Tibial nerve (tissue), 4 donors: ENCODE measurements around the gene ELL. TPM values are rescaled to one million over a fixed set of nuclear protein-coding genes. Genes with fewer than 3 reads are reported as not detected.

Experiments used
- DNase-seq, 2 donors: peaks; one replicate each; pipeline ENCODE4 v3.0.0-alpha.2; 2019; ENCODE audit warnings: low spot score in 2 of 2
- H3K27ac ChIP-seq, 4 donors: fragments of 200-600 bp; sonication (generic) in 3 of 4; one replicate each; pipeline ENCODE4 v1.5.1; 2017 to 2019; ENCODE audit warnings: mild to moderate bottlenecking in 1 of 4
- H3K27me3 ChIP-seq, 2 donors: fragments of 200-600 bp; sonication (generic) in 1 of 2; one replicate each; pipeline versions ENCODE4 v1.5.1 to v1.6.0; 2017 to 2019
- H3K36me3 ChIP-seq, 3 donors: fragments of 200-600 bp; sonication (generic); one replicate each; pipeline ENCODE4 v1.5.1; 2018 to 2019
- H3K4me1 ChIP-seq, 4 donors: fragments of 200-600 bp; sonication (generic) in 3 of 4; one replicate each; pipeline ENCODE4 v1.5.1; 2017 to 2019
- H3K4me3 ChIP-seq, 4 donors: fragments of 200-600 bp; sonication (generic) in 3 of 4; one replicate each; pipeline ENCODE4 v1.5.1; 2017 to 2019; ENCODE audit warnings: mild to moderate bottlenecking in 1 of 4, moderate library complexity in 1 of 4
- H3K9me3 ChIP-seq, 4 donors: fragments of 200-600 bp; sonication (generic) in 3 of 4; one replicate each; pipeline ENCODE4 v1.5.1; 2017 to 2019
- EP300 ChIP-seq, 2 donors: sonication (generic); formaldehyde crosslinking; IDR thresholded peaks; one replicate each; pipeline ENCODE4 v1.6.1; 2017; ENCODE audit warnings: antibody characterized with exemption in 2 of 2, mild to moderate bottlenecking in 1 of 2
- POLR2A ChIP-seq, 2 donors: fragments of 450-650 bp; IDR thresholded peaks; one replicate each; pipeline ENCODE4 v1.6.1; 2017; ENCODE audit warnings: antibody characterized with exemption in 2 of 2, mild to moderate bottlenecking in 2 of 2, moderate library complexity in 2 of 2
- WGBS, 2 donors: methylation state at CpG; one replicate each; pipeline ENCODE4 v1.1.5; 2018; 5-methylcytosine and 5-hydroxymethylcytosine counted together
- total RNA-seq, 4 donors: library from RNA; depleted of rRNA; stranded (reverse); fragments of >200 nt; gene quantifications; one replicate each; pipeline ENCODE4 v1.1.0, GENCODE V29; 2016
- TF ChIP-seq, protein P1 (sequence below), 5 experiments: fragments of 200-600 bp in 3 of 5; fragments of 450-650 bp in 2 of 5; sonication (generic) in 3 of 5; IDR thresholded peaks; one replicate each; pipeline ENCODE4 v1.5.1; 2016 to 2019; ENCODE audit warnings: antibody characterized with exemption in 5 of 5, mild to moderate bottlenecking in 3 of 5, moderate library complexity in 2 of 5

The ELL gene
- total RNA-seq, 4 donors from 2014 or later: 13.8 to 45.9 (median 26.0) TPM

DNA sequence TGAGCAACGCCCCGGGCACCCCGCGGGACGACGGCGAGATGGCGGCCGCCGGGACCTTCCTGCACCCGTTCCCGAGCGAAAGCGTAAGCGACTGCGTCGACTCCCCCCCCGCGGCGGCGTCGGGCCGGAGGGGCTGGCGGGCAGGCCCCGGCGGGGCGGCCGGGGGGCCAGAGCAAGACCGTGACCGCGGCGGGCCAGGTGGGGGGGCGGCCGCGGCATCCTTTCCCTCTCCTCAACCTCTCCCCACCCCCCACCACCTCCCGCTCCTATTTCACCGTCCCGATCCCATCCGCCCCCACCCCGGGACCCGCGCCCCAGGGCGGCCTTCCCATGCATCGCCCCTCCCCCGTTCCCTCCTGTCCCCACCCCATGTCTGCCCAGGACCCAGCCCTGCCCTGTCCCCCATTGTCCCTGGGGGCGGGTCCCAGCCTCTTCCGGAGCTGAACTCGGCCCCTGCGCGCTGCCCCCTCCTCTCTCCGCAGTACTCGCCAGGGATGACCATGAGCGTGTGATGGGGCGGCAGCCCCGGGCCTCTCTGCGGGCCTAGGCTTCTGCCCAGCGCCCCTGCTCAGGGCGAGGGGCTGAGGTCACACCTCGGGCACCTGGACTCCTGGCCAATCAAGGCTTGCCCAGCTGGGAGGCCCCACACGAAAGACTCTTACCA, 88.0 kb downstream of the ELL start:
- H3K9me3 ChIP-seq: no peaks in the 10 kb centered on the region
- WGBS, 2 donors: 23 to 37% methylated on average over 15 to 32 of the region's 60 CpGs
- no peaks in the 10 kb centered on the region for H3K27me3 ChIP-seq
- peaks cover 0 to 68% (median 36%) of the 10 kb centered on the region in 4 donors for H3K4me1 ChIP-seq
- H3K27ac ChIP-seq: peak overlapping the region; percentile 5 to 79 (median 68)
- peaks cover 0 to 36% (median 0%) of the 10 kb centered on the region in 3 donors for H3K36me3 ChIP-seq
- peak overlapping the region in 3 of 4 donors; percentile 26 to 58 (median 50) for H3K4me3 ChIP-seq
- DNase-seq: no peak
- TF ChIP-seq POLR2A (IDR thresholded peaks at IDR 0.05) (no peak), EP300 (IDR thresholded peaks at IDR 0.05) (no peak)
- TF ChIP-seq, protein P1, sequence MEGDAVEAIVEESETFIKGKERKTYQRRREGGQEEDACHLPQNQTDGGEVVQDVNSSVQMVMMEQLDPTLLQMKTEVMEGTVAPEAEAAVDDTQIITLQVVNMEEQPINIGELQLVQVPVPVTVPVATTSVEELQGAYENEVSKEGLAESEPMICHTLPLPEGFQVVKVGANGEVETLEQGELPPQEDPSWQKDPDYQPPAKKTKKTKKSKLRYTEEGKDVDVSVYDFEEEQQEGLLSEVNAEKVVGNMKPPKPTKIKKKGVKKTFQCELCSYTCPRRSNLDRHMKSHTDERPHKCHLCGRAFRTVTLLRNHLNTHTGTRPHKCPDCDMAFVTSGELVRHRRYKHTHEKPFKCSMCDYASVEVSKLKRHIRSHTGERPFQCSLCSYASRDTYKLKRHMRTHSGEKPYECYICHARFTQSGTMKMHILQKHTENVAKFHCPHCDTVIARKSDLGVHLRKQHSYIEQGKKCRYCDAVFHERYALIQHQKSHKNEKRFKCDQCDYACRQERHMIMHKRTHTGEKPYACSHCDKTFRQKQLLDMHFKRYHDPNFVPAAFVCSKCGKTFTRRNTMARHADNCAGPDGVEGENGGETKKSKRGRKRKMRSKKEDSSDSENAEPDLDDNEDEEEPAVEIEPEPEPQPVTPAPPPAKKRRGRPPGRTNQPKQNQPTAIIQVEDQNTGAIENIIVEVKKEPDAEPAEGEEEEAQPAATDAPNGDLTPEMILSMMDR (IDR thresholded peaks at IDR 0.05): no peak

DNA sequence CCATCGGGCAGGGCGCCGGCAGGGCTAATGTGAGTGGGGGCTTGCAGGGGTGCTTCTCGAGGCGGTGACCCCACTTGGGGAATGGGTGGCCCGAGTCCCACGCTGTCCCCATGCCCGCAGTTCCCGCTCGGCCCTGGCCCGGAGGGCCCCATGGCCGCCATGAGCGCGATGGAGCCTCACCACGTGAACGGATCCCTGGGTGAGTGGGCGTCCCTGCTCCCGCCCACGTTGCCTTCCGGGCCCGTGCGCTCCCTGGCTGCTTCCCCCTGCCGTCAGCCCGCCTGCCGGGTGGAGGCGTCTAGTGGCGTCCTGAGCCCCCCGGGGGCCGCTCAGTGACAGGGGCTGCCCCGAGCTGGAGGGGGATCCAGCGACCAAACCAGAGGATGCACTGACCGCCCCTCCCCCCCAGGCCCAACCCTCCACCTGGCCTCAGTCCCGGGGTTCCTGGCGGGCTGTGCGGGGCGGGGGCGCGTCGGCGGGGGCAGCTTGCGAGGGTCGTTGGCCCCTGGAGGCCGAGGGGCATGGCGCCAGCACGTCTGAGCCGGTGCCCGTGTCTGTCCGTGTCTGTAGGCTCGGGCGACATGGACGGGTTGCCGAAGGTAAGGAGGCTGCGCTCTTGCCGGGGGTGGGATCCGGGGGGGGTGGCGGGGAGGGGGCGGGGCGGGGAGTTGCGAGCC, 88.7 kb downstream of the ELL start:
- Histone ChIP-seq H3K9me3 (no peaks in the 10 kb centered on the region), H3K4me3 (peak overlapping the region; percentile 3 to 58 (median 38)), H3K4me1 (peaks cover 0 to 68% (median 39%) of the 10 kb centered on the region in 4 donors), H3K27me3 (no peaks in the 10 kb centered on the region), H3K36me3 (peaks cover 0 to 39% (median 0%) of the 10 kb centered on the region in 3 donors), H3K27ac (peak overlapping the region in 2 of 4 donors; percentile 70 to 79)
- 33 to 42% methylated on average over 20 to 27 of the region's 59 CpGs for WGBS, 2 donors
- DNase-seq: no peak
- no peak for TF ChIP-seq EP300 (IDR thresholded peaks at IDR 0.05)
- TF ChIP-seq POLR2A (IDR thresholded peaks at IDR 0.05): no peak
- TF ChIP-seq, protein P1 (IDR thresholded peaks at IDR 0.05): no peak

DNA sequence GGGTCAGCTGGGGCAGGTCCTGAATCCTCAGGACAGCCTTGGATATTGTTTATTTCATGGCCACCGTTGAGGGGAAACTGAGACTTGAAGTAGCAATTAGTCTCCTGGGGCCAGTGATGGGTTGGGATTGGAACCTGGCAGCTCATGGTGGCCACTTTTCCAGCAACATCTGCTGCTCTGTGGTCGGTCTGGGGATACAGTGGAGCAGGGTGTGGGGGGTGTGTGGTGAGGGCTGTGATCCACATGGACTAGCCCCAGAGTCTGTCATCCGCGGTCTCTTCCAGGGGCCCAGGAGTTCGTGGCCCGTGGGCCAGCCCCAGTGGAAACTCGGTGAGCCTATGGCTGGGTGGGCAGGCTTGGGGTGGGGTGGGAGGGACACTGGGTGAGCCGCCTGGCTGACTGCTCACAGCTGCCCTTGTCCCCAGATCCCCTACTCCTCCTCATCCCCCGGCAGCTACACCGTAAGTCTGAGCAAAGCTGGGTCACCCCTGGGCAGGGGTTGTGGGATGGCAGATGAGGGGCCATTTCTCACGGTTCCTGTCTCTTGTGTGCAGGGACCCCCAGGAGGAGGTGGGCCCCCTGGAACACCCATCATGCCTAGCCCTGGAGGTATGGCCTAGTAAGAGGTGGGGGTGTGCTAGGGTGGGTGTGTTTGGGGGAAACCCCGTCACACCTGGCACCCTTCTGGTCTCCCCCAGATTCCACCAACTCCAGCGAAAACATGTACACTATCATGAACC, 89.4 kb downstream of the ELL start:
- H3K4me3 ChIP-seq: peak overlapping the region in 1 of 4 donors; percentile 58
- no peaks in the 10 kb centered on the region for H3K27me3 ChIP-seq
- peak overlapping the region in 3 of 4 donors; percentile 36 to 79 (median 70) for H3K27ac ChIP-seq
- DNase-seq: no peak
- TF ChIP-seq EP300 (IDR thresholded peaks at IDR 0.05) (no peak), POLR2A (IDR thresholded peaks at IDR 0.05) (no peak)
- TF ChIP-seq, protein P1 (IDR thresholded peaks at IDR 0.05): no peak
- peaks cover 0 to 67% (median 35%) of the 10 kb centered on the region in 4 donors for H3K4me1 ChIP-seq
- peaks cover 0 to 46% (median 0%) of the 10 kb centered on the region in 3 donors for H3K36me3 ChIP-seq
- no peaks in the 10 kb centered on the region for H3K9me3 ChIP-seq
- 70 to 81% methylated on average over 9 to 11 of the region's 13 CpGs for WGBS, 2 donors

GRCh38 chr19:18431351-18432197, 90.3 kb downstream of the ELL start:
- no peaks in the 10 kb centered on the region for H3K9me3 ChIP-seq
- H3K27me3 ChIP-seq: no peaks in the 10 kb centered on the region
- H3K4me1 ChIP-seq: peaks cover 0 to 67% (median 29%) of the 10 kb centered on the region in 4 donors
- TF ChIP-seq EP300 (IDR thresholded peaks at IDR 0.05) (no peak), POLR2A (IDR thresholded peaks at IDR 0.05) (no peak)
- TF ChIP-seq, protein P1 (IDR thresholded peaks at IDR 0.05): no peak
- WGBS, 2 donors: 84 to 86% methylated on average over 26 to 32 of the region's 34 CpGs
- no peak overlapping the region for H3K4me3 ChIP-seq
- peak overlapping the region in 1 of 4 donors; percentile 36 for H3K27ac ChIP-seq
- no peak for DNase-seq
- peaks cover 0 to 50% (median 0%) of the 10 kb centered on the region in 3 donors for H3K36me3 ChIP-seq
